Adrenal gland (tissue), 19 donors: ENCODE results near the gene RPRD1A. TPM values are rescaled to one million over a fixed set of nuclear protein-coding genes. Genes with fewer than 3 reads are reported as not detected.
"Not testable (repeated sequence)": the region's sequence is repeated elsewhere in the genome, so short reads cannot be mapped to it uniquely, and the experiment has no call there.

Experiments used
- DNase-seq, 7 donors: peaks; one replicate each; pipeline ENCODE4 v3.0.0-alpha.2; 2019 to 2020
- H3K27ac ChIP-seq, 5 donors: fragments of 200-600 bp; sonication (generic) in 4 of 5; 1 replicate in 3 of 5; 2 replicates in 2 of 5; pipeline versions ENCODE4 v1.5.1 to v1.8.0; 2016 to 2020; ENCODE audit warnings: mild to moderate bottlenecking in 1 of 5
- H3K27me3 ChIP-seq: fragments of 200-600 bp; 2 replicates; pipeline ENCODE4 v1.8.0; 2021
- H3K36me3 ChIP-seq, 2 donors: fragments of 200-600 bp; replicated peaks in 1 of 2; 1 replicate in 1 of 2; 2 replicates in 1 of 2; pipeline versions ENCODE4 v1.5.1 to v1.8.0; 2018 to 2022
- H3K4me1 ChIP-seq, 2 donors: fragments of 200-600 bp; replicated peaks in 1 of 2; 1 replicate in 1 of 2; 2 replicates in 1 of 2; pipeline versions ENCODE4 v1.5.1 to v1.8.0; 2018 to 2021
- H3K4me3 ChIP-seq, 4 donors: fragments of 200-600 bp; sonication (generic) in 3 of 4; one replicate each; pipeline ENCODE4 v1.5.1; 2016 to 2018
- H3K9me3 ChIP-seq, 3 donors: fragments of 200-600 bp; sonication (generic) in 1 of 3; replicated peaks in 1 of 3; 1 replicate in 2 of 3; 2 replicates in 1 of 3; pipeline versions ENCODE4 v1.5.1 to v1.8.0; 2016 to 2021
- CTCF ChIP-seq, 6 experiments: fragments of 450-650 bp in 4 of 6; fragments of 200-600 bp in 2 of 6; sonication (generic) in 1 of 6; IDR thresholded peaks; 1 replicate in 5 of 6; 2 replicates in 1 of 6; pipeline versions ENCODE4 v1.5.1 to v1.8.0; 2016 to 2021; ENCODE audit warnings: antibody characterized with exemption in 6 of 6, mild to moderate bottlenecking in 2 of 6, moderate library complexity in 1 of 6
- POLR2A ChIP-seq, 2 donors: fragments of 450-650 bp; IDR thresholded peaks; one replicate each; pipeline ENCODE4 v1.6.1; 2017; ENCODE audit warnings: antibody characterized with exemption in 2 of 2, mild to moderate bottlenecking in 2 of 2, moderate library complexity in 1 of 2
- WGBS, 4 donors: extraction: QIAGEN DNeasy Blood & Tissue Kit in 2 of 4; methylation state at CpG; one replicate each; pipeline versions ENCODE4 v1.1.5 to v1.1.7; 2013 to 2017; 5-methylcytosine and 5-hydroxymethylcytosine counted together
- intact Hi-C, 2 donors: fragments of 100-400 bp; cut with DNase I; formaldehyde crosslinking; loops; one replicate each; pipeline versions ENCODE4 v1.14.1 to v1.15.0; 2022 to 2023
- long read RNA-seq, 10 donors: library from polyadenylated mRNA in 3 of 10; unstranded in 2 of 10; stranded (forward) in 1 of 10; transcript quantifications; one replicate each; pipeline ENCODE4 v2.0.0 and lab custom pipeline, GENCODE V29; 2021 to 2026
- polyA plus RNA-seq, 3 donors: library from polyadenylated mRNA; stranded (reverse); fragments of 200-250 nt in 2 of 3; fragments of 350-450 nt in 1 of 3; fragmentation: Illumina TruSeq in 1 of 3; extraction: RNeasy Lipid Tissue Mini Kit (QIAGEN cat#74804) in 1 of 3; gene quantifications; one replicate each; pipeline ENCODE4 v1.2.3, GENCODE V29; 2013 to 2014
- total RNA-seq, 9 donors: library from RNA; depleted of rRNA in 4 of 9; stranded (reverse); fragments of >200 nt in 4 of 9; fragments of 120-200 nt in 1 of 9; fragmentation: NEBNext Ultra II Directional in 1 of 9; extraction: Animal tissue kit (Norgen Biotek cat#: 25700) in 1 of 9; gene quantifications; one replicate each; pipeline versions ENCODE4 v1.1.0 to v1.2.4, GENCODE V29; 2013 to 2023
- donor health status: healthy with polysubstance abuse.
- donor health status: Bipolar disorder and iron deficiency.
- donor health status: DM: yes; HTN: yes; CAD: no.
- donor health status: DM: no; HTN: no; CAD: no.
- donor health status: DM: no; HTN: no; CAD: no.
- donor health status: DM: yes; HTN: yes; CAD: no.

Gene RPRD1A
- total RNA-seq (100 to 1,000 TPM in 3 of 9 donors, 10 to 100 TPM in 6; 40.7 to 128 (median 62.7) TPM), polyA plus RNA-seq (10 to 100 TPM; 28.9 to 62.6 (median 31.9) TPM)
- long read RNA-seq, donor 1, full-length matches to known transcripts: 27 of 27 reads
- long read RNA-seq, donor 1, partial matches to known transcripts: 0 of 27 reads
- long read RNA-seq, donor 1, other reads (novel, unspliced or antisense): 0 of 27 reads
- long read RNA-seq, donor 2, full-length matches to known transcripts: 21 of 33 reads
- long read RNA-seq, donor 2, partial matches to known transcripts: 12 of 33 reads
- long read RNA-seq, donor 2, other reads (novel, unspliced or antisense): 0 of 33 reads
- long read RNA-seq, donor 3, full-length matches to known transcripts: 23 of 54 reads
- long read RNA-seq, donor 3, partial matches to known transcripts: 22 of 54 reads
- long read RNA-seq, donor 3, other reads (novel, unspliced or antisense): 9 of 54 reads
- long read RNA-seq, donor 4, full-length matches to known transcripts: 12 of 18 reads
- long read RNA-seq, donor 4, partial matches to known transcripts: 3 of 18 reads
- long read RNA-seq, donor 4, other reads (novel, unspliced or antisense): 3 of 18 reads
- long read RNA-seq, donor 5, full-length matches to known transcripts: 69 of 86 reads
- long read RNA-seq, donor 5, partial matches to known transcripts: 0 of 86 reads
- long read RNA-seq, donor 5, other reads (novel, unspliced or antisense): 17 of 86 reads
- long read RNA-seq, donor 6, full-length matches to known transcripts: 8 of 16 reads
- long read RNA-seq, donor 6, partial matches to known transcripts: 7 of 16 reads
- long read RNA-seq, donor 6, other reads (novel, unspliced or antisense): 1 of 16 reads
- long read RNA-seq, donor 7, full-length matches to known transcripts: 11 of 11 reads
- long read RNA-seq, donor 7, partial matches to known transcripts: 0 of 11 reads
- long read RNA-seq, donor 7, other reads (novel, unspliced or antisense): 0 of 11 reads
- long read RNA-seq, donor 8, full-length matches to known transcripts: 42 of 47 reads
- long read RNA-seq, donor 8, partial matches to known transcripts: 5 of 47 reads
- long read RNA-seq, donor 8, other reads (novel, unspliced or antisense): 0 of 47 reads
- long read RNA-seq, donor 9, full-length matches to known transcripts: 21 of 21 reads
- long read RNA-seq, donor 9, partial matches to known transcripts: 0 of 21 reads
- long read RNA-seq, donor 9, other reads (novel, unspliced or antisense): 0 of 21 reads
- long read RNA-seq, donor 10, full-length matches to known transcripts: 21 of 21 reads
- long read RNA-seq, donor 10, partial matches to known transcripts: 0 of 21 reads
- long read RNA-seq, donor 10, other reads (novel, unspliced or antisense): 0 of 21 reads

GRCh38 chr18:36067055-36067957 lies at the start of gene RPRD1A:
TSS of gene RPRD1A (minus strand) at chr18:36067559. CDS start at chr18:36067404, 155 bp downstream.
- 1 to 2% (median 1%) methylated on average over 31 to 66 of the region's 66 CpGs for WGBS, 4 donors
- H3K4me1 ChIP-seq: peaks cover 11 to 30% of the 10 kb centered on the region in 2 donors
- H3K27ac ChIP-seq: peak within 1 kb of the TSS; percentile 85 to 100 (median 91)
- intact Hi-C loops: no loop called here
- peak within 1 kb of the TSS; percentile 39 to 96 (median 83) for H3K4me3 ChIP-seq
- no peaks in the 10 kb centered on the region for H3K27me3 ChIP-seq
- H3K9me3 ChIP-seq: peaks cover 0 to 3% (median 0%) of the 10 kb centered on the region in 3 donors
- no peaks in the 10 kb centered on the region for H3K36me3 ChIP-seq
- peak; percentile 96 to 98 (median 97) for DNase-seq
- TF ChIP-seq CTCF (IDR thresholded peaks at IDR 0.05): peak in 1 of 6 experiments; percentile 3
- TF ChIP-seq POLR2A (IDR thresholded peaks at IDR 0.05): peak; percentile 59 to 78

GRCh38 chr18:36116771-36117170 lies 49.4 kb upstream of the RPRD1A start:
- H3K36me3 ChIP-seq: peaks cover 0 to 48% of the 10 kb centered on the region in 2 donors
- DNase-seq, H3K27ac ChIP-seq, H3K4me3 ChIP-seq, intact Hi-C loops, H3K4me1 ChIP-seq, H3K9me3 ChIP-seq, H3K27me3 ChIP-seq: not testable (repeated sequence)
- WGBS, 4 donors: 90 to 95% (median 91%) methylated on average over 11 of the region's 11 CpGs

- H3K9me3 ChIP-seq: no peaks in the 10 kb centered on the region
- no peak overlapping the region for H3K4me3 ChIP-seq
- H3K4me1 ChIP-seq: no peaks in the 10 kb centered on the region
- H3K27ac ChIP-seq: no peak overlapping the region
- no peak for DNase-seq
- H3K36me3 ChIP-seq: peaks cover 0 to 48% of the 10 kb centered on the region in 2 donors
- intact Hi-C loops: no loop called here
- WGBS, 4 donors: 74 to 87% (median 79%) methylated on average over 1 of the region's 1 CpG
- no peaks in the 10 kb centered on the region for H3K27me3 ChIP-seq
- TF ChIP-seq CTCF (IDR thresholded peaks at IDR 0.05) (no peak), POLR2A (IDR thresholded peaks at IDR 0.05) (no peak)
These were observed 47.4 kb upstream of the RPRD1A start for GRCh38 chr18:36114738-36115137.

GRCh38 chr18:36114251-36114650 lies 46.9 kb upstream of the RPRD1A start:
- TF ChIP-seq POLR2A (IDR thresholded peaks at IDR 0.05): no peak
- no peak for TF ChIP-seq CTCF (IDR thresholded peaks at IDR 0.05)

More at GRCh38 chr18:36114251-36114650, 46.9 kb upstream of the RPRD1A start:
- Histone ChIP-seq H3K4me3 (no peak overlapping the region), H3K27ac (no peak overlapping the region), H3K4me1 (no peaks in the 10 kb centered on the region), H3K9me3 (no peaks in the 10 kb centered on the region), H3K27me3 (no peaks in the 10 kb centered on the region), H3K36me3 (peaks cover 0 to 48% of the 10 kb centered on the region in 2 donors)
- DNase-seq: no peak
- WGBS, 4 donors: 81 to 88% (median 84%) methylated on average over 4 of the region's 4 CpGs
- intact Hi-C loops: no loop called here
